C4-2B (cell line): ENCODE results near the gene UTS2B.

Experiments used
- H3K27ac ChIP-seq: fragments of 450-650 bp; 2 replicates; pipeline ENCODE4 v1.5.1; 2017
- ZFX ChIP-seq: fragments of 450-650 bp; IDR thresholded peaks from 2 replicates; pipeline ENCODE4 v1.6.1; 2017
- TF ChIP-seq, protein P1 (sequence below): fragments of 450-650 bp; conservative IDR thresholded peaks from 2 replicates; pipeline ENCODE4 v1.5.1; 2017; ENCODE audit warnings: mild to moderate bottlenecking

Gene UTS2B

GRCh38 chr3:191372122-191372521 is 41.8 kb upstream of the UTS2B start:
- H3K27ac ChIP-seq = no peak overlapping the region
- TF ChIP-seq, protein P1, sequence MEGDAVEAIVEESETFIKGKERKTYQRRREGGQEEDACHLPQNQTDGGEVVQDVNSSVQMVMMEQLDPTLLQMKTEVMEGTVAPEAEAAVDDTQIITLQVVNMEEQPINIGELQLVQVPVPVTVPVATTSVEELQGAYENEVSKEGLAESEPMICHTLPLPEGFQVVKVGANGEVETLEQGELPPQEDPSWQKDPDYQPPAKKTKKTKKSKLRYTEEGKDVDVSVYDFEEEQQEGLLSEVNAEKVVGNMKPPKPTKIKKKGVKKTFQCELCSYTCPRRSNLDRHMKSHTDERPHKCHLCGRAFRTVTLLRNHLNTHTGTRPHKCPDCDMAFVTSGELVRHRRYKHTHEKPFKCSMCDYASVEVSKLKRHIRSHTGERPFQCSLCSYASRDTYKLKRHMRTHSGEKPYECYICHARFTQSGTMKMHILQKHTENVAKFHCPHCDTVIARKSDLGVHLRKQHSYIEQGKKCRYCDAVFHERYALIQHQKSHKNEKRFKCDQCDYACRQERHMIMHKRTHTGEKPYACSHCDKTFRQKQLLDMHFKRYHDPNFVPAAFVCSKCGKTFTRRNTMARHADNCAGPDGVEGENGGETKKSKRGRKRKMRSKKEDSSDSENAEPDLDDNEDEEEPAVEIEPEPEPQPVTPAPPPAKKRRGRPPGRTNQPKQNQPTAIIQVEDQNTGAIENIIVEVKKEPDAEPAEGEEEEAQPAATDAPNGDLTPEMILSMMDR = no peak
- no peak for TF ChIP-seq ZFX

DNA sequence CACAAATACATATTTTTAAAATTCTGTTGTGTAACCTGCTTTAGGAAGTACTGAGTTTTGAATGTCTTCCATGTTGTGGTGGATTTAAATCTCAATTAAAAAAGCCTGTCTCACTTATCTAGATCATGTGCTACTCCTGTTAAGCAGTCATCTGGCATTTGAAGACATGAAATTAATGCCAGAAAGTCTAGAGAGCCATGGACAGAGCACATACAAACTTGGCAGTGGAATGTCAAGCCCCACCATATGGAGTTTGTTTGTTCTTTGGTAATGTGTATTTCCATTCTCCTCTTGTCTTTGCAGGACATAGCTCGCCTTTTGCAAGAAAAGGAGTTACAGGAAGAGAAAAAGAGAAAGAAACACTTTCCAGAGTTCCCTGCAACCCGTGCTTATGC is 39.3 kb upstream of the UTS2B start:
- no peak for TF ChIP-seq ZFX
- TF ChIP-seq, protein P1 = no peak
- no peak overlapping the region for H3K27ac ChIP-seq

GRCh38 chr3:191368755-191369615 is 38.7 kb upstream of the UTS2B start:
- no peak overlapping the region for H3K27ac ChIP-seq
- TF ChIP-seq ZFX = no peak
- TF ChIP-seq, protein P1 = no peak

DNA sequence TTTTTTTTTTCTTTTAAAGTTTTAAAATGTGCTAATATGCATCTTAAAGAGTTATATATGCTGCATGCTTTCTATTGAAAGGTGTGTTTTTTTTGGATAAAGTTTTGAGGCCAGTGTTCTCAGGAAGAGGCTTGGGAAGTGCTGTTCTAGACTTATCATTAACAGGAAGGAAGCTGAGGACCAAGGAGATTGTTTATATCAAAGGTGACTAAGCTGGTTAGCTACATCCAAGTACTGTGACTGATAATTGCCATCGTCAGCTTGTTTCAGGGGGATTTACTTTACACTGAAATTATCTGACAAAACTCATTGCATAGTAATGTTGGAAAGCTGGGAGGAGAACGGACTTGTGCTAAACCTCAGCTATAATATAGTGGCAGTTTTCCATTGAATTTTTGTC is 36.3 kb upstream of the UTS2B start:
- no peak for TF ChIP-seq ZFX
- TF ChIP-seq, protein P1 = no peak
- no peak overlapping the region for H3K27ac ChIP-seq

DNA sequence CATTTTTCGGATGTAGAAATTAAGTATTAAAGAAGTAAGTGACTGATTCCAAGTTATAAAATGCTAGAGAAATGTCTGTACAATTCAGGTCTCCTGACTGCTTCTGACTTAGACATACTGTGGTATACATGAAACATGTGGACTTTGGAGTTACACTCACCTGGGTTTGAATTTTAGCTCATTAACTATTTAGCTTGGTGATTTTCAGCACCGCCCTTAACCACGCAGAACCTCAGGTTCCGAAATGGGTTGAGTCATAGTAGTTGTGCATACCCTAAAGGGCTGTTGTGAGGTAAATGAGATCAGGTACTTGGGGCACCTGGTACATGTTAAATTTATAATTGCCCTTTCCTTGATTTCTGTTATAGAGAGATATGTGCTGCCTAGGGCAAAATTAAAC is 32.9 kb upstream of the UTS2B start:
- TF ChIP-seq, protein P1 = no peak
- no peak for TF ChIP-seq ZFX
- H3K27ac ChIP-seq = no peak overlapping the region

DNA sequence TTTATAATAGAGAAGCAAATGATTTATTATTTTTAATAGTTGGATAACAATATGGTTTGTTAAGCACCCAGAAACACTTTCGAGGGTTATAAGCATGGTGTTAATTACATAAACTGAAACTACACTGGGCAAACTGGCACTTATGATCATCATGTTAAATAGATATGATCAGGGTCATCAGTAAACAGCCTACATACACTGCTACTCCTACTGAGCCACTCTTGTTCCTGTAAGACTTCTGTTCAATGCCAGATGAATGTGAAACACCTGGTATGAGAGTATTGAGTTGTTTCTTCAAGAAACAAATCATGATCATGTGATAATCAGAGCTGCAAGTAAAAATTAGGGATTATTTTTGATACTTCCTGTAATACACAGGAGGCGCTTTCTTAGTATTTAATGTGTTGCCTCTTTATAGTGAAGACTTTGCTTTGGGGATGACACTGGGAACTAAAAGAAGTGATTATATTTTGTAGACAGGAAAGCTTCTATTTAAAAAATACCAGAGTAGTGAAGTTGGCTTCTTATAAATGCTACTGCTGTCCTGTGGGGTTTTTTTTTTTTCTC is 32.3 kb upstream of the UTS2B start:
- TF ChIP-seq ZFX = no peak
- TF ChIP-seq, protein P1 = no peak
- H3K27ac ChIP-seq = no peak overlapping the region

DNA sequence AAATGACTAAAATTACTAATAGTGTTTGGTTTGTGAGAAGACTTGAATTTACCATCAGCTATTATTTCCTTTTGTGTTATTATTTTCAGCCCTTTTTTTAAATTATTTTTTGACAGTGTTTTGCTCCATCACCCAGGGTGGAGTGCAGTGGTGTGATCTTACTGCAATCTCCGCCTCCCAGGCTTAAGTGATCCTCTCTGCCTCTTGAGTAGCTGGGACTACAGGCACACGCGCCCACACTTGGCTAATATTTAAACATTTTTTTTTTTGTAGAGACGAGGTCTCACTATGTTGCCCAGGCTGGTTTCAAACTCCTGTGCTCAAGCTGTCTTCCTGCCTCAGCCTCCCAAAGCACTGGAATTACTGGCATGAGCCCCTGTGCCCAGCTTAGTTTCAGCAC is 31.7 kb upstream of the UTS2B start:
- H3K27ac ChIP-seq = no peak overlapping the region
- no peak for TF ChIP-seq ZFX
- TF ChIP-seq, protein P1 = no peak
